GM12878 (cell line): ENCODE results near the gene OR2AG2. TPM values are rescaled to one million over a fixed set of nuclear protein-coding genes. Genes with fewer than 3 reads are reported as not detected.

Source experiments
- ATAC-seq: fragments of 200-7000 bp; cut with Tn5 transposase; 3 replicates; pipeline ENCODE4 v1.9.1; 2020; ENCODE audit warnings: mild to moderate bottlenecking, moderate library complexity
- BruUV-seq: library from RNA; stranded (reverse); fragments of 400-500 nt; replicated peaks from 2 replicates; lab custom pipeline; 2021; lab: Mats Ljungman, UMichigan
- CTCF ChIA-PET: fragments of 300-600 bp; sonication (Branson Sonifier 250); formaldehyde crosslinking; extraction: SDS; loops from one replicate; lab custom pipeline; 2021; ENCODE audit warnings: inconsistent platforms; lab: Yijun Ruan, JAX
- POLR2A ChIA-PET: fragments of 350-600 bp; formaldehyde crosslinking; extraction: SDS; loops from one replicate; lab custom pipeline; 2021; ENCODE audit warnings: inconsistent platforms; lab: Charles Lee
- RAD21 ChIA-PET: fragments of 300-600 bp; sonication (Branson Sonifier 250); formaldehyde crosslinking; loops from one replicate; lab custom pipeline; 2023; ENCODE audit warnings: antibody characterized with exemption; ENCODE audit not compliant: unreplicated experiment; lab: Charles Lee
- SMC1A ChIA-PET: fragments of 300-600 bp; sonication (Branson Sonifier 250); formaldehyde crosslinking; loops from one replicate; lab custom pipeline; 2023; ENCODE audit not compliant: unreplicated experiment, uncharacterized antibody; lab: Charles Lee
- DNase-seq: peaks from one replicate; pipeline ENCODE4 v3.0.0-alpha.2; 2011; ENCODE audit warnings: low read depth, low spot score
- FAIRE-seq: peaks from 3 replicates; lab custom pipeline; 2011; peaks lifted over from hg19 to GRCh38; lab: Jason Lieb, UNC
- H2AFZ ChIP-seq: 2 replicates; pipeline ENCODE4 v1.6.0; 2011; ENCODE audit warnings: low read depth, low read length, control low read depth; ENCODE audit not compliant: control insufficient read depth
- H3K27ac ChIP-seq: 2 replicates; pipeline ENCODE4 v1.5.1; 2011; ENCODE audit warnings: control low read depth; ENCODE audit not compliant: control insufficient read depth, insufficient read depth
- H3K27me3 ChIP-seq, 2 experiments: replicated peaks in 1 of 2; 2 replicates each; pipeline versions ENCODE4 v1.6.0 to v1.6.1; 2011; ENCODE audit warnings: low read length in 1 of 2; ENCODE audit not compliant: control insufficient read depth in 2 of 2, insufficient read depth in 2 of 2
- H3K36me3 ChIP-seq, 2 experiments: 2 replicates each; pipeline ENCODE4 v1.5.1; 2011; ENCODE audit warnings: low read length in 1 of 2; ENCODE audit not compliant: control insufficient read depth in 2 of 2, insufficient read depth in 2 of 2
- H3K4me1 ChIP-seq: 2 replicates; pipeline ENCODE4 v1.6.1; 2011; ENCODE audit warnings: mild to moderate bottlenecking, low read length, moderate library complexity, mixed read lengths; ENCODE audit not compliant: control insufficient read depth, insufficient read depth
- H3K4me2 ChIP-seq: 2 replicates; pipeline ENCODE4 v1.6.0; 2011; ENCODE audit warnings: control low read depth; ENCODE audit not compliant: control insufficient read depth, insufficient read depth
- H3K4me3 ChIP-seq: fragments of 200-600 bp; sonication (generic); 2 replicates; pipeline ENCODE4 v1.5.1; 2016
- H3K79me2 ChIP-seq: 2 replicates; pipeline ENCODE4 v1.6.0; 2011; ENCODE audit warnings: low read length; ENCODE audit not compliant: control insufficient read depth, insufficient read depth
- H3K9ac ChIP-seq: 2 replicates; pipeline ENCODE4 v1.8.0; 2011; ENCODE audit warnings: low read length, control low read depth, mixed read lengths; ENCODE audit not compliant: control insufficient read depth, insufficient read depth
- H3K9me3 ChIP-seq: replicated peaks from 3 replicates; pipeline ENCODE4 v1.5.1; 2011; ENCODE audit warnings: mild to moderate bottlenecking, low read length; ENCODE audit not compliant: control insufficient read depth, insufficient read depth
- H4K20me1 ChIP-seq: 2 replicates; pipeline ENCODE4 v1.6.0; 2011; ENCODE audit not compliant: control insufficient read depth, insufficient read depth
- BMI1 ChIP-seq: fragments of 450-650 bp; IDR thresholded peaks from 2 replicates; pipeline ENCODE4 v1.6.1; 2016; ENCODE audit warnings: mild to moderate bottlenecking, moderate library complexity, borderline replicate concordance
- EED ChIP-seq: sonication (generic); IDR thresholded peaks from 2 replicates; pipeline ENCODE4 v1.6.1; 2016; ENCODE audit warnings: antibody characterized with exemption, low read depth
- FOS ChIP-seq: IDR thresholded peaks from 3 replicates; pipeline ENCODE4 v1.6.1; 2011; ENCODE audit warnings: borderline replicate concordance; ENCODE audit not compliant: insufficient read length; ENCODE audit errors: extremely low read depth
- HDGF ChIP-seq: fragments of 450-650 bp; IDR thresholded peaks from 2 replicates; pipeline ENCODE4 v1.6.1; 2016; ENCODE audit warnings: antibody characterized with exemption
- LARP7 ChIP-seq: fragments of 450-650 bp; IDR thresholded peaks from 2 replicates; pipeline ENCODE4 v1.6.1; 2017; ENCODE audit warnings: mild to moderate bottlenecking
- MAX ChIP-seq: IDR thresholded peaks from 2 replicates; pipeline ENCODE4 v1.6.1; 2012; ENCODE audit warnings: low read depth, low read length, improper control_type of control experiment
- MEF2B ChIP-seq: fragments of 450-650 bp; IDR thresholded peaks from 2 replicates; pipeline ENCODE4 v1.6.1; 2018; ENCODE audit warnings: mild to moderate bottlenecking, moderate library complexity; ENCODE audit not compliant: partially characterized antibody, poor library complexity, severe bottlenecking
- MTA3 ChIP-seq: IDR thresholded peaks from 2 replicates; pipeline ENCODE4 v1.6.1; 2012; ENCODE audit warnings: low read length, inconsistent platforms, borderline replicate concordance
- MYB ChIP-seq: fragments of 150-350 bp; IDR thresholded peaks from 2 replicates; pipeline ENCODE4 v1.6.1; 2014; ENCODE audit warnings: mild to moderate bottlenecking, low read depth, low read length, borderline replicate concordance
- NFIC ChIP-seq: IDR thresholded peaks from 2 replicates; pipeline ENCODE4 v1.6.1; 2012; ENCODE audit warnings: low read depth, mild to moderate bottlenecking, inconsistent platforms, low read length, moderate library complexity
- RELB ChIP-seq: fragments of 450-650 bp; IDR thresholded peaks from 2 replicates; pipeline ENCODE4 v1.6.1; 2017; ENCODE audit warnings: low read depth, mild to moderate bottlenecking, moderate library complexity
- SMARCA5 ChIP-seq: fragments of 450-650 bp; IDR thresholded peaks from 2 replicates; pipeline ENCODE4 v1.6.1; 2017; ENCODE audit warnings: mild to moderate bottlenecking
- SUZ12 ChIP-seq: fragments of 200-600 bp; sonication (generic); IDR thresholded peaks from one replicate; pipeline ENCODE4 v1.6.1; 2018; ENCODE audit warnings: antibody characterized with exemption, mild to moderate bottlenecking; ENCODE audit not compliant: unreplicated experiment
- TCF12 ChIP-seq: IDR thresholded peaks from 2 replicates; pipeline ENCODE4 v1.6.1; 2011; ENCODE audit warnings: low read depth, mild to moderate bottlenecking, low read length
- ZBTB40 ChIP-seq: fragments of 450-650 bp; IDR thresholded peaks from 2 replicates; pipeline ENCODE4 v1.6.1; 2016; ENCODE audit warnings: mild to moderate bottlenecking, moderate library complexity, borderline replicate concordance
- ZNF217 ChIP-seq: fragments of 450-650 bp; IDR thresholded peaks from 2 replicates; pipeline ENCODE4 v1.6.1; 2017; ENCODE audit warnings: antibody characterized with exemption, mild to moderate bottlenecking
- WGBS: methylation state at CpG from one replicate; pipeline ENCODE4 v1.1.6; 2016; ENCODE audit warnings: low lambda C conversion rate; ENCODE audit not compliant: insufficient replicate concordance, insufficient coverage; ENCODE audit errors: missing lambda C conversion rate; 5-methylcytosine and 5-hydroxymethylcytosine counted together
- in situ Hi-C: fragments of 300-500 bp; cut with MboI; formaldehyde crosslinking; loops from 9 replicates; pipeline ENCODE4 v1.14.3; 2018; ENCODE audit warnings: mixed read lengths
- intact Hi-C: fragments of 100-400 bp; cut with micrococcal nuclease; formaldehyde crosslinking; loops from one replicate; pipeline ENCODE4 v1.14.2; 2022; ENCODE audit not compliant: unreplicated experiment
- polyA plus RNA-seq, 11 experiments: library from polyadenylated mRNA; depleted of rRNA in 4 of 11; unstranded in 6 of 11; stranded (reverse) in 5 of 11; fragments of >200 nt; fragmentation: Nextera tagmentation in 4 of 11; fragmentation: Illumina TruSeq in 1 of 11; extraction: Ambion mirVana in 4 of 11; extraction: Trizol in 1 of 11; gene quantifications; 1 replicate in 1 of 11; 2 replicates in 10 of 11; pipeline versions ENCODE4 v1.2.1 to v1.2.3, GENCODE V29; 2011 to 2016; ENCODE audit warnings: inconsistent platforms in 2 of 11, missing spikeins in 2 of 11, low read depth in 1 of 11
- total RNA-seq, 4 experiments: library from RNA; depleted of rRNA in 3 of 4; stranded (reverse); fragments of >200 nt in 3 of 4; fragmentation: Illumina TruSeq in 1 of 4; extraction: Trizol in 1 of 4; gene quantifications; 2 replicates each; pipeline versions ENCODE4 v1.2.1 to v1.2.3, GENCODE V29; 2013 to 2021

OR2AG2 gene
- total and polyA plus RNA-seq, 10 of the 15 experiments (the other 5 are each of a cell fraction or from before 2014, with no cell fraction given): 0.01 to 0.09 (median 0.07) TPM; not detected in 6

GRCh38 chr11:6721343-6721742, 50.4 kb downstream of the OR2AG2 start:
- in situ Hi-C loops: no loop called here
- Histone ChIP-seq H3K4me2 (no peak overlapping the region), H3K27ac (no peak overlapping the region), H3K4me1 (no peaks in the 10 kb centered on the region), H3K9ac (no peak overlapping the region), H3K36me3 (peaks cover 2 to 33% of the 10 kb centered on the region in 2 experiments; a peak in 3 of 4 replicates), H4K20me1 (no peaks in the 10 kb centered on the region), H2AFZ (no peak overlapping the region)
- ChIA-PET SMC1A (interaction anchor here (2.9 to 5.0 kb wide), 2 partner anchors 16 to 34 kb away, joined by 17 to 23 read pairs; no protein-coding TSS in a partner anchor), POLR2A (no interaction called here), RAD21 (no interaction called here)
- no TSS peak for BruUV-seq
- intact Hi-C loops: no loop called here
- FAIRE-seq (no peak), DNase-seq (no peak)
- TF ChIP-seq MTA3 (no peak), MEF2B (no peak), SUZ12 (no peak), NFIC (no peak), RELB (no peak), BMI1 (no peak), ZNF217 (no peak), FOS (no peak), MAX (no peak), EED (no peak), HDGF (no peak), ZBTB40 (no peak), LARP7 (no peak), MYB (no peak), SMARCA5 (no peak), TCF12 (no peak)
- TF ChIP-seq, all 136 proteins: peak for 0
- Histone ChIP-seq H3K79me2 (peaks cover 5% of the 10 kb centered on the region), H3K27me3 (no peaks in the 10 kb centered on the region), H3K4me3 (no peak overlapping the region), H3K9me3 (peaks cover 5% of the 10 kb centered on the region; the same call in 2 of the 3 replicates)
- WGBS: 54% methylated on average over 1 of the region's 1 CpG
- ATAC-seq: no peak
- CTCF ChIA-PET: interaction anchor here (0.7 to 3.4 kb wide), 7 partner anchors 11 to 70 kb away, joined by 3 to 18 read pairs (median 6); no protein-coding TSS in a partner anchor
